K562 (cell line): ENCODE measurements around the gene HPSE2. TPM values are rescaled to one million over a fixed set of nuclear protein-coding genes. Genes with fewer than 3 reads are reported as not detected.

Source experiments
- AFF1 ChIP-seq, 2 experiments: fragments of 450-650 bp; IDR thresholded peaks; 2 replicates each; pipeline ENCODE4 v1.6.1; 2018; ENCODE audit warnings: mild to moderate bottlenecking in 2 of 2, low read depth in 1 of 2; ENCODE audit not compliant: partially characterized antibody in 2 of 2
- CBFA2T3 ChIP-seq: fragments of 450-650 bp; IDR thresholded peaks from 2 replicates; pipeline ENCODE4 v1.6.1; 2017
- NCOA4 ChIP-seq: fragments of 450-650 bp; IDR thresholded peaks from 2 replicates; pipeline ENCODE4 v1.6.1; 2018; ENCODE audit warnings: mild to moderate bottlenecking; ENCODE audit not compliant: partially characterized antibody
- TAF1 ChIP-seq: IDR thresholded peaks from 2 replicates; pipeline ENCODE4 v1.6.1; 2011; ENCODE audit warnings: mild to moderate bottlenecking, low read length, moderate library complexity; ENCODE audit not compliant: insufficient read depth, control insufficient read depth, severe bottlenecking; ENCODE audit errors: extremely low read depth
- ZKSCAN3 ChIP-seq: fragments of 250-450 bp; sonication (Bioruptor Pico); IDR thresholded peaks from 2 replicates; pipeline ENCODE4 v1.4.0; 2020
- ZMIZ1 ChIP-seq, 2 experiments: fragments of 150-350 bp in 1 of 2; IDR thresholded peaks; 2 replicates each; pipeline ENCODE4 v1.6.1; 2012 to 2016; ENCODE audit warnings: low read depth in 2 of 2, low read length in 2 of 2, mild to moderate bottlenecking in 1 of 2, moderate library complexity in 1 of 2
- ZNF316 ChIP-seq: fragments of 450-650 bp; IDR thresholded peaks from 2 replicates; pipeline ENCODE4 v1.6.1; 2016
- polyA plus RNA-seq, 8 experiments: library from polyadenylated mRNA; depleted of rRNA in 4 of 8; stranded (reverse) in 5 of 8; unstranded in 3 of 8; fragments of >200 nt; fragmentation: Nextera tagmentation in 2 of 8; fragmentation: Illumina TruSeq in 1 of 8; extraction: Ambion mirVana in 2 of 8; extraction: Trizol in 1 of 8; gene quantifications; 2 replicates each; pipeline versions ENCODE4 v1.2.1 to v1.2.3, GENCODE V29; 2011 to 2014; ENCODE audit warnings: inconsistent platforms in 1 of 8, missing spikeins in 1 of 8
- total RNA-seq, 7 experiments: library from RNA; depleted of rRNA in 6 of 7; stranded (reverse); fragments of >200 nt in 6 of 7; fragmentation: Illumina TruSeq in 2 of 7; extraction: Trizol in 2 of 7; gene quantifications; 2 replicates each; pipeline versions ENCODE4 v1.2.1 to v1.2.3, GENCODE V29; 2011 to 2021; ENCODE audit warnings: low replicate concordance in 1 of 7
- TF ChIP-seq, protein P1 (sequence below): fragments of 250-450 bp; sonication (Bioruptor Pico); IDR thresholded peaks from 2 replicates; pipeline ENCODE4 v1.4.0; 2020; ENCODE audit warnings: mild to moderate bottlenecking, moderate library complexity

HPSE2 gene
- total and polyA plus RNA-seq, 9 of the 15 experiments (the other 6 are each of a cell fraction or from before 2014, with no cell fraction given): 0.03 to 0.10 (median 0.04) TPM; not detected in 2

- TF ChIP-seq ZMIZ1 (IDR thresholded peaks at IDR 0.05; ENCODE audit: low read depth in 2 of 2, low read length in 2 of 2): no peak
- no peak for TF ChIP-seq ZKSCAN3 (CRISPR knock-in tag)
- no peak for TF ChIP-seq NCOA4
- peak; percentile 97 for TF ChIP-seq ZNF316
- TF ChIP-seq TAF1: no peak
- no peak for TF ChIP-seq AFF1 (IDR thresholded peaks at IDR 0.05; ENCODE audit: low read depth in 1 of 2, partially characterized antibody in 2 of 2)
- peak; percentile 56 for TF ChIP-seq CBFA2T3
- TF ChIP-seq, protein P1, sequence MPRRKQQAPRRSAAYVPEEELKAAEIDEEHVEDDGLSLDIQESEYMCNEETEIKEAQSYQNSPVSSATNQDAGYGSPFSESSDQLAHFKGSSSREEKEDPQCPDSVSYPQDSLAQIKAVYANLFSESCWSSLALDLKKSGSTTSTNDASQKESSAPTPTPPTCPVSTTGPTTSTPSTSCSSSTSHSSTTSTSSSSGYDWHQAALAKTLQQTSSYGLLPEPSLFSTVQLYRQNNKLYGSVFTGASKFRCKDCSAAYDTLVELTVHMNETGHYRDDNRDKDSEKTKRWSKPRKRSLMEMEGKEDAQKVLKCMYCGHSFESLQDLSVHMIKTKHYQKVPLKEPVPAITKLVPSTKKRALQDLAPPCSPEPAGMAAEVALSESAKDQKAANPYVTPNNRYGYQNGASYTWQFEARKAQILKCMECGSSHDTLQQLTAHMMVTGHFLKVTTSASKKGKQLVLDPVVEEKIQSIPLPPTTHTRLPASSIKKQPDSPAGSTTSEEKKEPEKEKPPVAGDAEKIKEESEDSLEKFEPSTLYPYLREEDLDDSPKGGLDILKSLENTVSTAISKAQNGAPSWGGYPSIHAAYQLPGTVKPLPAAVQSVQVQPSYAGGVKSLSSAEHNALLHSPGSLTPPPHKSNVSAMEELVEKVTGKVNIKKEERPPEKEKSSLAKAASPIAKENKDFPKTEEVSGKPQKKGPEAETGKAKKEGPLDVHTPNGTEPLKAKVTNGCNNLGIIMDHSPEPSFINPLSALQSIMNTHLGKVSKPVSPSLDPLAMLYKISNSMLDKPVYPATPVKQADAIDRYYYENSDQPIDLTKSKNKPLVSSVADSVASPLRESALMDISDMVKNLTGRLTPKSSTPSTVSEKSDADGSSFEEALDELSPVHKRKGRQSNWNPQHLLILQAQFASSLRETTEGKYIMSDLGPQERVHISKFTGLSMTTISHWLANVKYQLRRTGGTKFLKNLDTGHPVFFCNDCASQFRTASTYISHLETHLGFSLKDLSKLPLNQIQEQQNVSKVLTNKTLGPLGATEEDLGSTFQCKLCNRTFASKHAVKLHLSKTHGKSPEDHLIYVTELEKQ (CRISPR knock-in tag): no peak
Observed at GRCh38 chr10:98463976-98464754, 771.5 kb downstream of the HPSE2 start (continued).
